Gastrocnemius medialis (tissue), 4 donors: ENCODE results near the gene TFR2.

Experiments used
- CTCF ChIP-seq, 5 experiments: fragments of 450-650 bp in 3 of 5; fragments of 200-600 bp in 2 of 5; sonication (generic) in 2 of 5; IDR thresholded peaks in 4 of 5; conservative IDR thresholded peaks in 1 of 5; 1 replicate in 4 of 5; 2 replicates in 1 of 5; pipeline ENCODE4 v1.5.1; 2016 to 2019; ENCODE audit warnings: antibody characterized with exemption in 5 of 5, mild to moderate bottlenecking in 3 of 5, moderate library complexity in 3 of 5
- POLR2A ChIP-seq, 2 donors: fragments of 450-650 bp; IDR thresholded peaks; one replicate each; pipeline ENCODE4 v1.6.1; 2017; ENCODE audit warnings: antibody characterized with exemption in 2 of 2, mild to moderate bottlenecking in 2 of 2, moderate library complexity in 2 of 2

GRCh38 chr7:100585511-100586265 is 55.7 kb downstream of the TFR2 start, which contains the start of gene LRCH4:
- TF ChIP-seq CTCF (IDR thresholded peaks at IDR 0.05 in 4 of 5, conservative IDR thresholded peaks at IDR 0.05 in 1 of 5) (peak in 2 of 5 experiments; percentile 2 to 37), POLR2A (IDR thresholded peaks at IDR 0.05) (peak; percentile 100)
